Measurements from ENCODE around the gene SDR42E1. TPM values are rescaled to one million over a fixed set of nuclear protein-coding genes. Genes with fewer than 3 reads are reported as not detected.

SDR42E1 gene
- total RNA-seq, 1 experiment from 2014 or later: 17.4 TPM

DNA sequence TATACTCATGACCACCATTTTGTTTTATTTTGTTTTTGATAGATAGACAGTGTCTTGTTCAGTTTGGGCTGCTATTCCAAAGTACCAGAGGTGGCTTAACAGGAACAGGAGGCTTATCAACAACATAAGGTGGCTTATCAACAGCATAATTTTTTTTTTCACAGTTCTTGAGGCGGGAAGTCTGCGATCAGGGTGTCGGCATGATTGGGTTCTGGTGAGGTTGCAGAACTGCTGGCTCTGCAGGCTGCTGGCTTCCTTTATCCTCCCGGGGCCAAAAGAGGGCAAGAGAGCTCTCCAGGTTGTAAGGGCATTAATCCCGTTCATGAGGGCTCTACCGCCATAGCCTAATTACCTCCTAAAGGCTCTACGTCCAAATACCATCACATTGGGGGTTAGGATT, 11.9 kb upstream of the SDR42E1 start (continued):
- TF ChIP-seq, protein P1, sequence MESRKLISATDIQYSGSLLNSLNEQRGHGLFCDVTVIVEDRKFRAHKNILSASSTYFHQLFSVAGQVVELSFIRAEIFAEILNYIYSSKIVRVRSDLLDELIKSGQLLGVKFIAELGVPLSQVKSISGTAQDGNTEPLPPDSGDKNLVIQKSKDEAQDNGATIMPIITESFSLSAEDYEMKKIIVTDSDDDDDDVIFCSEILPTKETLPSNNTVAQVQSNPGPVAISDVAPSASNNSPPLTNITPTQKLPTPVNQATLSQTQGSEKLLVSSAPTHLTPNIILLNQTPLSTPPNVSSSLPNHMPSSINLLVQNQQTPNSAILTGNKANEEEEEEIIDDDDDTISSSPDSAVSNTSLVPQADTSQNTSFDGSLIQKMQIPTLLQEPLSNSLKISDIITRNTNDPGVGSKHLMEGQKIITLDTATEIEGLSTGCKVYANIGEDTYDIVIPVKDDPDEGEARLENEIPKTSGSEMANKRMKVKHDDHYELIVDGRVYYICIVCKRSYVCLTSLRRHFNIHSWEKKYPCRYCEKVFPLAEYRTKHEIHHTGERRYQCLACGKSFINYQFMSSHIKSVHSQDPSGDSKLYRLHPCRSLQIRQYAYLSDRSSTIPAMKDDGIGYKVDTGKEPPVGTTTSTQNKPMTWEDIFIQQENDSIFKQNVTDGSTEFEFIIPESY (IDR thresholded peaks at IDR 0.05; ENCODE audit: extremely low read depth, insufficient replicate concordance, low read length): no peak
- TF ChIP-seq EGR1 (IDR thresholded peaks at IDR 0.05; ENCODE audit: low read depth): no peak
- no peak for TF ChIP-seq FOSL1 (IDR thresholded peaks at IDR 0.05; ENCODE audit: low read depth)

DNA sequence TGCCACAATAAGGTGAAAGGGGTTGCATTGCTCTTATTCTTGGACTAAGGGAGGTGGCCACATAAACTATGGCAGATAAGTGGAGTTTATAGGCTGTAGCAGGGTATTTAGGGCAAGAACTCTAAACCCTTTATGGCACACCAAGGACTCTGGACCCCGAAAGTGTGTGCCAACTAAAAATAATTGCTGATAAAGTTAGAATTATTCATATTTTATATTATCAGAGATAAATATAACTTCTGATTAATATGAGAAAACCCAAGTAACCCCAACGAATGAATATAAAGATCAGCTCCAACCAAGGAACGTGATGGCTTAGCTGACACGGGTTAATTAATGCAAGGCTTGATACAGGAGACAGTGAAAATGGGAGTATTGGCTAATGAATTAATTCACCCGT, 8.8 kb upstream of the SDR42E1 start:
- TF ChIP-seq ZNF274 (IDR thresholded peaks at IDR 0.05; ENCODE audit: low read depth, low read length): no peak
- no peak for TF ChIP-seq JUND (IDR thresholded peaks at IDR 0.05)
- TF ChIP-seq, protein P2, sequence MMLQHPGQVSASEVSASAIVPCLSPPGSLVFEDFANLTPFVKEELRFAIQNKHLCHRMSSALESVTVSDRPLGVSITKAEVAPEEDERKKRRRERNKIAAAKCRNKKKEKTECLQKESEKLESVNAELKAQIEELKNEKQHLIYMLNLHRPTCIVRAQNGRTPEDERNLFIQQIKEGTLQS (IDR thresholded peaks at IDR 0.05): no peak
- TF ChIP-seq SIN3A (IDR thresholded peaks at IDR 0.05; ENCODE audit: low read depth): no peak
- no peak for TF ChIP-seq YY1 (IDR thresholded peaks at IDR 0.05; ENCODE audit: extremely low read depth, insufficient replicate concordance, low read depth, low read length)
- TF ChIP-seq, protein P1 (IDR thresholded peaks at IDR 0.05; ENCODE audit: extremely low read depth, insufficient replicate concordance, low read length): no peak
- TF ChIP-seq CBX3 (IDR thresholded peaks at IDR 0.05; ENCODE audit: low read depth): no peak
- intact Hi-C loops (cut with micrococcal nuclease): no loop called here

More for the DNA sequence above, 8.8 kb upstream of the SDR42E1 start:
- Histone ChIP-seq H3K4me2 (ENCODE audit: low read length) (no peak overlapping the region), H3K36me3 (ENCODE audit: control insufficient read depth in 1 of 2, insufficient read depth in 2 of 2, low read length in 2 of 2) (no peaks in the 10 kb centered on the region), H2AFZ (ENCODE audit: low read depth, low read length, poor library complexity, severe bottlenecking) (no peak overlapping the region), H3K9ac (ENCODE audit: low read length) (no peak overlapping the region), H3K4me1 (ENCODE audit: control insufficient read depth in 1 of 2, insufficient read depth in 2 of 2, low read length in 2 of 2) (0 out of 4 replicates have a peak, but pooled peaks cover 0 to 6% of the 10 kb centered on the region in 2 experiments), H3K79me2 (ENCODE audit: insufficient read depth, low read length) (no peaks in the 10 kb centered on the region), H3K27me3 (ENCODE audit: insufficient read depth, low read length) (peaks cover 38% of the 10 kb centered on the region), H3K9me2 (ENCODE audit: insufficient read depth) (no peaks in the 10 kb centered on the region; the same call in 1 of the 2 replicates), H3K9me3 (ENCODE audit: control insufficient read depth in 1 of 2, insufficient read depth in 1 of 2, low read depth in 1 of 2, low read length in 2 of 2) (peaks cover 0 to 3% of the 10 kb centered on the region in 2 experiments; a peak in 1 of 4 replicates), H4K20me1 (ENCODE audit: insufficient read depth) (no peaks in the 10 kb centered on the region), H3K27ac (ENCODE audit: low read depth, low read length) (no peak overlapping the region), H3K4me3 (replicated peaks in 1 of 2; ENCODE audit: low read depth in 1 of 2, low read length in 2 of 2) (no peak overlapping the region)
- BruUV-seq (replicated peaks): no TSS peak
- ChIA-PET CTCF (no interaction called here), POLR2A (no interaction called here), RAD21 (ENCODE audit: low non-redundant PET in 1 of 2, low total read pairs in 2 of 2, uncharacterized antibody in 2 of 2, unreplicated experiment in 2 of 2) (no interaction called here)
- ATAC-seq (no peak), DNase-seq (ENCODE audit: low read depth, low spot score) (no peak)
